ENCODE measurements around the gene STYXL2. TPM values are rescaled to one million over a fixed set of nuclear protein-coding genes. Genes with fewer than 3 reads are reported as not detected.
A peak's percentile ranks its signal among the peaks of the same experiment; 100 is the strongest.

STYXL2 gene
- 3.6 TPM for total RNA-seq
- polyA plus RNA-seq, result not detected

DNA sequence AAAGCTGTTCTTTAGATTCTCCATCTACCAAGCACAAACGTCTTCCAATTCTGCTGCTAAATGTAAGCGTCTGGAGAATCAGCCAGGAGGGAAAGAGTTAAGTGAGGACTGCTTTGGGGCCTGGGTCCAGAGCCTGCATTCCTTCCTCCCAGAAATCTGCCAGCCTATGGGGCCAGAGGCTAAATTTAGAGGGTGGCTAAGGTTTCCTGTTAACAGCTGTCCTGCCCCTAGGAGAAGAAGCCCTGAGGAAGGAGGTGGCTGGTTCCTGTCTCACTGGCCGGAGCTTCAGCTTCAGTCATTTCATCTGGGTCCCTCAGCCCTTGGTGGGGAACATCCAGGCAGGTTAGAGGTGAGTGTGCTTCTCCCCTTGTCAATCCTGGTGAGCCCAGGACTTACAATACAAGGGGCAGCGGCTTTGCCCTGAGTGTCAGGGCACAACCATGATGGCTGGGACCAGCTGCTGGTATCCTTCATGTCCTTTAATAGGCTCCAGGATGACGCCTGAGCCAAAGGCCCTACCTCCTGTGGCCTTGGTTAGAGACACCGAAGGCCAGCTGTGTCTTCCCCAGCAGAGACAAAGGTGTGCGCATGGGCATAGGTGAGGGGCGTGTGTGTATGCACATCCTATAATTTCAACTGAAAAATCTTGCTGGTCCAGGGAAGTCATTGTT, at the start of gene STYXL2:
Gene STYXL2, plus strand, starts transcription at position 230 of the 671 bp plus-strand sequence. CDS start 775 bp downstream, outside the sequence.
- no peak for DNase-seq (ENCODE audit: extremely low spot score)
- H3K4me3 ChIP-seq (ENCODE audit: low read depth, low read length), result no peak within 1 kb of the TSS
- no peaks in the 10 kb centered on the region for H3K4me1 ChIP-seq (ENCODE audit: insufficient read depth)
- WGBS, result 58% methylated on average over 8 of the region's 8 CpGs
- no peaks in the 10 kb centered on the region for H3K36me3 ChIP-seq (ENCODE audit: insufficient read depth)
- H3K27ac ChIP-seq (ENCODE audit: low read depth), result no peak within 1 kb of the TSS

DNA sequence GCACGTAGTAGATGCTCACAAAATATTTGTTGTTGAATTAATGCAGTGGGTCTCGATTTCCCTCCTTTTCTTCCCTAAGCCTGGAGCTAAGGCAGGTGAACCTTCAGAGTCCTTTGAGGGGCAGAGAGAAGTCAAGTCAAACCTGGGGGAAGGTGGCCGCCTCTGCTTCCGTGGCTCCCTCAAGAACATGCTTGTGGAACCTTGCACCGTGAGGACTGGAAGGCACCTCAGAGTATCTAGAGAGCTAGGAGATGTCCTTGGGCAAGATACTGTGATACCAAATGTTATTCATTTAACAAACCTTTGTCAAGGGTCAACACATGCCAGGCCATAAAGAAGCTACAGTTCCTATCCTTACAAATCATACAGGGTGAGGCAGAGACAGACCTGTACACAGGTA, 42.0 kb upstream of the STYXL2 start:
- no peak overlapping the region for H3K4me3 ChIP-seq (ENCODE audit: low read depth, low read length)
- H3K36me3 ChIP-seq (ENCODE audit: insufficient read depth), result no peaks in the 10 kb centered on the region
- no peak for DNase-seq (ENCODE audit: extremely low spot score)
- 95% methylated on average over 5 of the region's 5 CpGs for WGBS
- H3K27ac ChIP-seq (ENCODE audit: low read depth), result no peak overlapping the region
- no peaks in the 10 kb centered on the region for H3K4me1 ChIP-seq (ENCODE audit: insufficient read depth)

DNA sequence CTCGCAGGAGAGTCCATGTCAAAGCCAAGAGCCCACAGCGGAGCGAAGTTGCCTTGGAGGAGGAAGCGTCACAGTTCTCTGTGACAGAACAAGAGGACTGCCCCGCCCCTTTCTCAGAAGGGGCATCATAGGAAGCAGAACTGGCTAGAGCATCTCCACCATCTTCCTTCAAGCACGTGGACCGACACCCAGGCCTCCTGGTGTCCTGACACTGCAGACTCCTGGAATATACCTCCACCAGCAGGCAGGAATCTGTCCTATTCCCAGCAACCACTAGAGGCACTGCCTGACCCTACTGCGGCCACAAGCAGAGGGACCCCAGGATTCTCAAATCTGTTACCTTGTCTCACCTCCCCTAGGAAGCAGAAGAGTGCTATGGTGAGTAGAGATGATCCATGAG, 41.5 kb upstream of the STYXL2 start:
- Histone ChIP-seq H3K4me1 (ENCODE audit: insufficient read depth) (no peaks in the 10 kb centered on the region), H3K27ac (ENCODE audit: low read depth) (no peak overlapping the region), H3K36me3 (ENCODE audit: insufficient read depth) (no peaks in the 10 kb centered on the region), H3K4me3 (ENCODE audit: low read depth, low read length) (no peak overlapping the region)
- DNase-seq (ENCODE audit: extremely low spot score), result no peak
- WGBS, result 75% methylated on average over 8 of the region's 8 CpGs

DNA sequence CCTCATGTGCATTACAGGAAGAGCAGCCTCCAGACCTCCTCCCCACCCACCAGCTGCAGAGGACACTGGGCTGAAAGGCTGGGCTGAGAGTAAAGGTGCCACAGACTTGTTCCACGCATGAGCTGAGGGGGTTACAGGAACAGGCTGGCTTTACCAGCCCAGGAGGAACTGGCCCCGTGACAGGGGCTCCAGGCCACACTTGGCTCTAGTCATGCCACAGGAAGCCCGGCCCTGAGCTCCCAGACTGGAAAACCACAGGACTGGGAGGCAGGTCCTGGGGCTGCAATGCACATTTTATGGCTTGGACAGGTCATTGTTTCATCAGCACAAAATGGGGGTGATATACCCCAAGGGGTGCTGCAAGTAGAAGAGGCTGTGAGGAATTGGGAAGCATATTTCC, 39.3 kb upstream of the STYXL2 start:
- Histone ChIP-seq H3K27ac (ENCODE audit: low read depth) (no peak overlapping the region), H3K4me1 (ENCODE audit: insufficient read depth) (no peaks in the 10 kb centered on the region), H3K4me3 (ENCODE audit: low read depth, low read length) (no peak overlapping the region), H3K36me3 (ENCODE audit: insufficient read depth) (no peaks in the 10 kb centered on the region)
- DNase-seq (ENCODE audit: extremely low spot score), result no peak
- WGBS, result 70% methylated on average over 3 of the region's 3 CpGs

DNA sequence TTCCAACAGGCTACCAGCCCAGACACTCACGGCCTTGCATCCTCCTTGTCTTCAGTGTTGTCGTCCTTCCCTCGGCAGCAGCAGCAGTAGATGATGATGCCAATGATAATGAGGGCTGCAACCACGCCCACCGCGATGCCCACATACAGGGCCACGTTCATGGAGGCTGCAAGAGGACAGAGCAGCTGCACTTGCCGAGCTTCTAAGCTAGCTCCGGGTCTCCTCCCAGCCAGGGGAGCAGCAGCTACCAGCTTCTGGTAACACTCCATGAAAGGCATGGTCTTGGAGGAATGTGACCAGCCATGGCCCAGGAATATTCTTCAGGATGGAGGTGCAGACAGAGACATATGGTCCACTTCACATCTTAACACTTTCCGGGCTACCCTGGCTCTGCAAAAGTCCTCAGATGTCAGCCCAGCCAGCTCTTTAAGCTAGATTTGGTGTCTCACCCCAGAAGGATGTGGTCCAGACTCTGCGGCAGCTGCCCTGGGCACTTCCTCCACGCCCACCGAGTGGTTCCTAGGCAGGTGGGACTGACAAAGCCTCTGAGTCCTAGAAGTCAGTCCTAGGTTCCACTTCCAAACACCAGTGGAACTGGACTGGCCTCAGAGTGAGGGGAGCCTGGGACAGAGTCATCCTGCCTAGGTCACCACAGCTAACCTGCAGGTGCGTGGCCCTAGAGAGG, 38.8 kb upstream of the STYXL2 start:
- DNase-seq (ENCODE audit: extremely low spot score), result no peak
- Histone ChIP-seq H3K4me1 (ENCODE audit: insufficient read depth) (no peaks in the 10 kb centered on the region), H3K4me3 (ENCODE audit: low read depth, low read length) (no peak overlapping the region), H3K27ac (ENCODE audit: low read depth) (no peak overlapping the region), H3K36me3 (ENCODE audit: insufficient read depth) (no peaks in the 10 kb centered on the region)
- WGBS, result 80% methylated on average over 14 of the region's 14 CpGs

DNA sequence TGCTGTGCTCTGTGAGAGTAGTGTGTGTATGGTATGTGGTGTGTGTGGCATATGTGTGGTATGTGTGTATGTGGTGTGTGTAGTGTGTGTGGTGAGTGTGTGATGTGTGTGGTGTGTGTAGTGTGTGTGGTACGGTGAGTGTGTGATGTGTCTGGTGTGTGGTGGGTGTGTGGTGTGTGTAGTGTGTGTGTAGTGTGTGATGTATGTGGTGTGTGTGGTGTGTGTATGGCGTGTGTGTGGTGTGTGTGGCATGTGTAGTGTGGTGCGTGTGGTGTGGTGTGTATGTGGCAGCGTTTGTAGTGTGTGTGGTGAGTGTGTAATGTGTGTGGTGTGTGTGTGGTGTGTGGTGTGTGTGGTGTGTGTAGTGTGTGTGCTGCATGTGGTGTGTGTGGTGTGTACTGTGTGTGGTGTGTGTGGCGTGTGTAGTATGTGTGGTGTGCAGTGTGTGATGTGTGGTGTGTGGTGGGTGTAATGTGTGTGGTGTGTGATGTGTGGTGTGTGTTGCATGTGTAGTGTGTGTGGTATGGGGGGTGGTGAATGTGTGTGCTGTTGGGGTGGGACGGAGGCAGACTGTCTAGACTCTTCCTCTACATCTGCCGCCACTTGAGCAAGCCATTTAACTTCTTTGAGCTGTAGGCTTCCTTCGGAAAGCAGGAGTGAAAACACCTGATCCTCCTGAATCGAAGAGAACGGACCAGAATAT, 37.2 kb upstream of the STYXL2 start:
- H3K4me3 ChIP-seq (ENCODE audit: low read depth, low read length), result no peak overlapping the region
- 56% methylated on average over 10 of the region's 10 CpGs for WGBS
- DNase-seq (ENCODE audit: extremely low spot score), result no peak
- H3K27ac ChIP-seq (ENCODE audit: low read depth), result no peak overlapping the region
- no peaks in the 10 kb centered on the region for H3K36me3 ChIP-seq (ENCODE audit: insufficient read depth)
- H3K4me1 ChIP-seq (ENCODE audit: insufficient read depth), result no peaks in the 10 kb centered on the region

DNA sequence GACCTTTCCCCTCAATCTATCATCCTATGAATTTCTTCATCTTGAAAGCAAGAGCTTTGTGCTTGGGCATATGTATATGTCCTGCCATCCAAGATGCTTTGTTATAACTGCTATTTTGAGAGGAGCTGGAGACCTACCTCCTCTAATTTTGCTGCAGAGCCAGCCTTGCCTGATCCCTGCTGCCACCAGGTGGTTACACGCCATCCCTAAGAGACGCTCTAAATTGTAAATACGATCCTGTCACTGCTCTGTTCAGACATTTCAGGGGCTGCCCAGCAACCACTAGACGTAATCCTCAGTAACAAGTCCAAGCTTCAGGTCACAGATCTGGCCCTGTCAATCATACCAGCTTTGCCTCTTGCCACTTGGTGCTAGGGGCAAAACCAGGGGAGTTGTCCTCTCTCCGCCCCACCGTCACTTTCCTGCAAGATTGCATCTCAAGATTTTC, 36.6 kb upstream of the STYXL2 start:
- H3K4me1 ChIP-seq (ENCODE audit: insufficient read depth), result no peaks in the 10 kb centered on the region
- DNase-seq (ENCODE audit: extremely low spot score), result peak; percentile 11
- no peak overlapping the region for H3K27ac ChIP-seq (ENCODE audit: low read depth)
- H3K36me3 ChIP-seq (ENCODE audit: insufficient read depth), result no peaks in the 10 kb centered on the region
- H3K4me3 ChIP-seq (ENCODE audit: low read depth, low read length), result no peak overlapping the region
- 40% methylated on average over 6 of the region's 6 CpGs for WGBS

DNA sequence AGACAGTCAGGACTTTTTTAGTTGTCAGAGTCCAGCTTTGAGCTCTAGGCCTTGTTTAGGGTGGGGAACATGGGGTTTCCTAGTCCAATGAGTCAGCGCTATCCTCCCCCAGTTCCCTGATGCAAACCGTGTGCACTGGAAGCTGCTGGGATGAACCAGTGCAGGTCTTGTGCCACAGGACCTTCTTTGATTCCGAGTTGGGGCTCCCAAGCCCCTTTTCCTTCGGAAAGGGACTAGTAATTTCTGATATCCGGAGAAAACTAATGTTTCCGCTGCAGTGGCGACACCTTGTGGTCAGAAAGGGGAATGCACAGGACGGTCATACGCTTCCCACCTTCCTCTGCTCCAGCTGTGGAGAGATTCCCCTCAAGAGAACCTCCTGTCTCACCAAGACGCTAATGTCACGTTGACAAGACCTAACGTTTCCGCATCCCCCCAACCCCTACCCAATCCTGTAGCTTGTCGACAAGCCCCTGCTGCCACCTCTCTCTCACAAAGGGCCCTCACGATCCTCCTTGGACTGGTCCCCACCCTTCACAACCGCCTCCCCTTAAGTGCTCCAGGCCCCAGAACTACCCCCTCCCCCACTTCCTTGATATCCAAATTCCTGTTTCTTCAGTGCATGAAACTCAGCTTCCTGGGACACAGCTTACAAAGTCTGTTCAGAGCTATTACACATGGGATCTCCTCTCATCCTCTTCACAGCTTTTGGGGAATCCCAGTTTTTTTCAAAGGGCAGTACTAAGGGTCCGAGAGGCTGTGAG, 34.6 kb upstream of the STYXL2 start:
- Histone ChIP-seq H3K4me1 (ENCODE audit: insufficient read depth) (no peaks in the 10 kb centered on the region), H3K27ac (ENCODE audit: low read depth) (no peak overlapping the region), H3K4me3 (ENCODE audit: low read depth, low read length) (no peak overlapping the region), H3K36me3 (ENCODE audit: insufficient read depth) (no peaks in the 10 kb centered on the region)
- peak; percentile 18 for DNase-seq (ENCODE audit: extremely low spot score)
- 13% methylated on average over 17 of the region's 17 CpGs for WGBS

DNA sequence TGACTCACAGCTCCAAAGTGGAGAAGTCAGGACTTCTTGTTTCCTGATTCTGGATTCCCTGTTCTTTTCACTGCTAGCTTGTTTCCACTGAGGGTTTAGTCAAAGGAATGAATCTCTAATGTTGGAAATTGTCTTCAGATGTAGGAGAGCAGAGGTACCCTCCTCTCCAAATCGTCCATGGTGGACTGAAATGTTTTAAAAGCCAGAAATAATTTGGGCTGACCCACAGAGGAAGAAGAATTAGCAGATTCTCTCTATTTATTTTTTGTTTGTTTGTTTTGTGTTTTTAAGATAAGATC, 34.1 kb upstream of the STYXL2 start:
- H3K36me3 ChIP-seq (ENCODE audit: insufficient read depth), result no peaks in the 10 kb centered on the region
- no peak overlapping the region for H3K27ac ChIP-seq (ENCODE audit: low read depth)
- no peaks in the 10 kb centered on the region for H3K4me1 ChIP-seq (ENCODE audit: insufficient read depth)
- no peak overlapping the region for H3K4me3 ChIP-seq (ENCODE audit: low read depth, low read length)
- DNase-seq (ENCODE audit: extremely low spot score), result no peak
- 43% methylated on average over 1 of the region's 1 CpG for whole genome bisulfite sequencing

DNA sequence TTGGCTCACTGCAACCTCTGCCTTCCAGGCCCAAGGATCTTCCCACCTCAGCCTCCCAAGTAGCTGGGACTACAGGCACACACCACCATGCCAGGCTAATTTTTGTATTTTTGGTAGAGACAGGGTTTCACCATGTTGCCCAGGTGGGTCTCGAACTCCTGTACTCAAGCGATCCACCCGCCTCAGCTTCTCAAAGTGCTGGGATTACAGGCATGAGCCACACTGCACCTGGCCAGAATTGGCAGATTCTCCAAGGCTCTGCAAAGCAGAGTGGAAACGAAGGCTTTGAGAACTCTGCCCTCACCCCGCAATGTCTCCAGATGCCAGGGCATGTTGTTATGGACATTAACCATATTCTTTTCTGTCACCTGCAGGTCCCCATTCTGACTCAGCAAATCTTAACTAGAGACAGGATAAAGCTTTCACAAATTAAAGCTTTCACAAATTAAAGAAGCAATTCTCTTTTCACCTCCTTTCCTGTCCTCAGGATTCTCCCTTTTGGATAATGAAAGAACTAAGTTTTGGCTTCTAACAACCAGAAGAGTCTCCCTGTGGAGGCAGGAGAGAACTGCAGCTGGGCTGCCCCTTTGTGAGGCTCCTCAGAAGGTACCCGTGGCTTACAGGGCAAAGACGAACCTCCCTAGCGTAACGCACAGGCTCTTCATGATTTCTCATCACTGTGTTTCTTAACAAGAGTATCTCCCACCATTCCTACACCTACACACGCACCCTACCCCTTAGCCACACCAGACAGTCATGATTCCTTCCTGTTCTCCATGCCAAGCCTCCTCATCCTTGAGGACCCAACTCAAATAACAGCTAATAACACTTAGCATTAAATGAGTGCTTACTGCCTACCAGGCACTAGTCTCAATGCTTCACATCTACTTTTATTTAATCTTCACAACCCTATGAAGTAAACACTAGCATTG, 33.5 kb upstream of the STYXL2 start:
- Histone ChIP-seq H3K4me3 (ENCODE audit: low read depth, low read length) (no peak overlapping the region), H3K4me1 (ENCODE audit: insufficient read depth) (no peaks in the 10 kb centered on the region), H3K36me3 (ENCODE audit: insufficient read depth) (no peaks in the 10 kb centered on the region), H3K27ac (ENCODE audit: low read depth) (no peak overlapping the region)
- no peak for DNase-seq (ENCODE audit: extremely low spot score)
- 73% methylated on average over 10 of the region's 10 CpGs for WGBS

DNA sequence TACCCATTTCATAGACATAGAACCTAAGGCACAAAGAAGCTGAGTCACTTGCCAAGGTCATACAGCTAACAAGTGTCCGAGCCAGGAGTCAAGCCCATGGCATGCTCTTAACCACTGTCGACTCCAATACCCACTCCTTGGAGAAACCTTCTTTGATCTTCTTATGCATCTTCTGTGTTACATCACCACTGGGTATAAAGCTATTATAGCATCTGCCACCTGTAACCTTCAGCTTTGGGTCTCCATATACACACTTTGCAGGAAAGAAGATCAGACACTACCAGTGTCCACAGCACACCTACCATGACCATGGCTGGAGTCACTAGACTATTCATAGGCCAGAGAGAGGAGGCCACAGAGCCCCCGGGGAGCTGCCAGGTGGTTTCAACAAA, 32.8 kb upstream of the STYXL2 start:
- DNase-seq (ENCODE audit: extremely low spot score), result no peak
- Histone ChIP-seq H3K4me1 (ENCODE audit: insufficient read depth) (no peaks in the 10 kb centered on the region), H3K27ac (ENCODE audit: low read depth) (no peak overlapping the region), H3K4me3 (ENCODE audit: low read depth, low read length) (no peak overlapping the region), H3K36me3 (ENCODE audit: insufficient read depth) (no peaks in the 10 kb centered on the region)
- WGBS, result 88% methylated on average over 3 of the region's 3 CpGs

DNA sequence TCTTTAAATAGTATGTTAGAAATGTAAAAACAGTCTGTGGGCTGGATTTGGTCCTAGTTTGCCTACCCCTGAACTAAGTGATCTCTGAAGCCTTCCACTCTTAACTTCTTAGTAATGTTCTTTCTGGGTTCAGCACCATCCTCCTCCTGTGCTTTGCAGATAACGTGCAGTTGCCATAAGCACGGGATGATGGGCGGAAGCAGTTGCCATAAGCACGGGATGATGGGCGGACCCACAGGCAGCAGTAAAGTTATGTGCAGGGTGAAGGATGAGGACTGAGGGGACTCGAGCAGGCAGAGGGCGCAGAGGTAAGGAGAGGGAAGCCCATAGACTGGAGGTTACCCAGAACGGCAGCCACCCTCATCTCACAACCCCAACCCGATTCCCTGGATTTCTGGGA, 29.3 kb upstream of the STYXL2 start:
- no peak overlapping the region for H3K4me3 ChIP-seq (ENCODE audit: low read depth, low read length)
- WGBS, result 75% methylated on average over 9 of the region's 9 CpGs

DNA sequence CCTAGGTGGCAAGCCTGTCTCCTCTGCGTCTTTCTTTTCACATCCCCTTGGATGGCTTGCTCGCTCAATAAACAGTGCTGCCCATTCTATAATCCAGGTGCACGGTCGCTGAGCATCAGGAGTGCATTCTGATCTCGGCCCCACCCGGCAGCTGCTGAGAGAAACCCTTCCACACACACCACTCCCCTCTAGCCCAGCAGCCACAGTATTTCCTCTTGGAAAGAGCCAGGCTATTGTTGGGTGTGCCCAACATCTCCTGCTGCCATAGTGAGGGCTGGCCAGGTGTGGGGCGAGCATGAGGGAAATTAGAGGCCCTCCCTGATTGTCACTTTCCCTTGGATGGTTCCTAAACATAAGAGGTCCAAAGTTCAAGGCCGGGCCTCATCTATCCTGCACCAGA, 28.4 kb upstream of the STYXL2 start:
- Histone ChIP-seq H3K27ac (ENCODE audit: low read depth) (no peak overlapping the region), H3K36me3 (ENCODE audit: insufficient read depth) (no peaks in the 10 kb centered on the region), H3K4me3 (ENCODE audit: low read depth, low read length) (no peak overlapping the region), H3K4me1 (ENCODE audit: insufficient read depth) (no peaks in the 10 kb centered on the region)
- DNase-seq (ENCODE audit: extremely low spot score), result no peak
- WGBS, result 85% methylated on average over 8 of the region's 8 CpGs

More for the DNA sequence above, 29.3 kb upstream of the STYXL2 start:
- DNase-seq (ENCODE audit: extremely low spot score), result no peak
- Histone ChIP-seq H3K4me1 (ENCODE audit: insufficient read depth) (no peaks in the 10 kb centered on the region), H3K36me3 (ENCODE audit: insufficient read depth) (no peaks in the 10 kb centered on the region), H3K27ac (ENCODE audit: low read depth) (no peak overlapping the region)

Data from urinary bladder (tissue), 4 donors.